Measurements from ENCODE around the gene SLC30A1. TPM values are rescaled to one million over a fixed set of nuclear protein-coding genes. Genes with fewer than 3 reads are reported as not detected.

Gene SLC30A1
- total and polyA plus RNA-seq, 2 donors (not counting 1 experiment from before 2014, with no cell fraction given): 13.6 to 45.2 TPM

DNA sequence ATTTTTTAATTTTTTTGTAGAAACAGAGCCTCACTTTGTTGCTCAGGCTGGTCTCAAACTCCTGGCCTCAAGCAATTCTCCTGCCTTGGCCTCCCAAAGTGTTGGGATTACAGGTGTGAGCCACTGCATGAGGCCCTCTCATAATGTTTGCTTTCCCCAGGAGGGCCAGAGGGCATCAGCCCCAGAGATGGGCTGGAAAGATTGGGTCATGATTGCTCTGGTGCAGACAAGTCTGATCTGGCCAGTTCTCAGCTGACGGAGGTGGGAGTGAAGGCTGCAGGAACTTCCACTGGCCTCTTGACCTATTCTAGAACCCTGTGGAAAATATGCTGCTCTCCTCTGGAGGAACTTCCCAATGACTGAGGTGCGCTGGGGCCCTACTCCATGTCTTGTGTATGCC lies 43.6 kb downstream of the SLC30A1 start:
- Histone ChIP-seq H3K36me3 (ENCODE audit: control insufficient read depth, insufficient read depth, low read length) (no peaks in the 10 kb centered on the region), H2AFZ (ENCODE audit: low read length) (no peak overlapping the region), H4K20me1 (ENCODE audit: control insufficient read depth, extremely low read depth, insufficient read depth, low read length) (no peaks in the 10 kb centered on the region), H3K9ac (ENCODE audit: insufficient read depth, low read length) (no peak overlapping the region), H3K4me2 (ENCODE audit: extremely low read depth, insufficient read depth, low read length) (no peak overlapping the region), H3K9me3 (ENCODE audit: control insufficient read depth, insufficient read depth, low read depth, low read length) (no peaks in the 10 kb centered on the region), H3K27ac (ENCODE audit: insufficient read depth, low read length) (no peak overlapping the region), H3K4me3 (replicated peaks in 1 of 4; ENCODE audit: control extremely low read depth in 1 of 4, insufficient read depth in 1 of 4, low read depth in 3 of 4, low read length in 4 of 4) (no peak overlapping the region), H3K4me1 (ENCODE audit: control insufficient read depth, extremely low read depth, insufficient read depth, low read length) (no peaks in the 10 kb centered on the region), H3K27me3 (ENCODE audit: control insufficient read depth, insufficient read depth, low read length) (peaks cover 3% of the 10 kb centered on the region), H3K79me2 (ENCODE audit: control insufficient read depth, insufficient read depth, low read length) (no peaks in the 10 kb centered on the region)
- TF ChIP-seq EZH2 (IDR thresholded peaks at IDR 0.05; ENCODE audit: low read length, missing control alignments): no peak
- TF ChIP-seq, protein P1, sequence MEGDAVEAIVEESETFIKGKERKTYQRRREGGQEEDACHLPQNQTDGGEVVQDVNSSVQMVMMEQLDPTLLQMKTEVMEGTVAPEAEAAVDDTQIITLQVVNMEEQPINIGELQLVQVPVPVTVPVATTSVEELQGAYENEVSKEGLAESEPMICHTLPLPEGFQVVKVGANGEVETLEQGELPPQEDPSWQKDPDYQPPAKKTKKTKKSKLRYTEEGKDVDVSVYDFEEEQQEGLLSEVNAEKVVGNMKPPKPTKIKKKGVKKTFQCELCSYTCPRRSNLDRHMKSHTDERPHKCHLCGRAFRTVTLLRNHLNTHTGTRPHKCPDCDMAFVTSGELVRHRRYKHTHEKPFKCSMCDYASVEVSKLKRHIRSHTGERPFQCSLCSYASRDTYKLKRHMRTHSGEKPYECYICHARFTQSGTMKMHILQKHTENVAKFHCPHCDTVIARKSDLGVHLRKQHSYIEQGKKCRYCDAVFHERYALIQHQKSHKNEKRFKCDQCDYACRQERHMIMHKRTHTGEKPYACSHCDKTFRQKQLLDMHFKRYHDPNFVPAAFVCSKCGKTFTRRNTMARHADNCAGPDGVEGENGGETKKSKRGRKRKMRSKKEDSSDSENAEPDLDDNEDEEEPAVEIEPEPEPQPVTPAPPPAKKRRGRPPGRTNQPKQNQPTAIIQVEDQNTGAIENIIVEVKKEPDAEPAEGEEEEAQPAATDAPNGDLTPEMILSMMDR (conservative IDR thresholded peaks at IDR 0.05 in 1 of 2, IDR thresholded peaks at IDR 0.05 in 1 of 2; ENCODE audit: low read depth in 1 of 2, low read length in 2 of 2): no peak
- DNase-seq (ENCODE audit: low read depth in 2 of 2): no peak

DNA sequence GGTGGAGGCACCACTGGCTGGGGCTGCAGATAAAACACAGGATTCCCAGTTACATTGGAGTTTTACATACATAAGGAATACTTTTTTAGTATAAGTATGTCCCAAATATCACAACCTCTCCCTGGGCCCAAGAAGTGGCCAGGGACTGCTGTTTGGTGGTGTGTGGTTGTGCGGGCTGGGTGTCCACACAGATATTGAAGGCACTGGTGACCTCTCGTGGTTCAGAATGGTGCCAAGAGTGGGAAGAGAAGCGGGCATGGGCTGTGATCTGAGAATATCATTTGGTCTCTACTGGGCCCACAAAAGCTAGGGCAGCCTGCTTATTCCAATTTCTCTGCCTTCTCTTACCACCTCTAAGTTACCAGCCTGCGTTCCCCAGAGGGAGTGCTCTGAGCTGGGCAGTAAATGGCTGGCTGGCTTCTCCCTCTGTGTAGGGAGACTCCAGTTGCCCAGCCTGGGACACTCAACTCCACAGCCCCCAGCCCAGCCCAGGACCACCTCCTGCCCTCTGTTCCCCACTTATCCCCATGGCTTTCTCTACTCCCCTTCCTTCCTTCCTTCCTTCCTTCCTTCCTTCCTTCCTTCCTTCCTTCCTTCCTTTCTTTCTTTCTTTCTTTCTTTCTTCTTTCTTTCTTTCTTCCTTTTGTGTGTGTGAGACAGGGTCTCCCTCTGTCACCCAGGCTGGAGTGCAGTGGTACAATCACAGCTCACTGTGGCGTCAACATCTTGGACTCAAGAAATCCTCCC lies 44.2 kb downstream of the SLC30A1 start:
- H4K20me1 ChIP-seq (ENCODE audit: control insufficient read depth, extremely low read depth, insufficient read depth, low read length): no peaks in the 10 kb centered on the region
- H3K4me2 ChIP-seq (ENCODE audit: extremely low read depth, insufficient read depth, low read length): no peak overlapping the region
- no peak overlapping the region for H3K9ac ChIP-seq (ENCODE audit: insufficient read depth, low read length)
- no peak overlapping the region for H3K27ac ChIP-seq (ENCODE audit: insufficient read depth, low read length)
- H3K36me3 ChIP-seq (ENCODE audit: control insufficient read depth, insufficient read depth, low read length): no peaks in the 10 kb centered on the region
- no peaks in the 10 kb centered on the region for H3K9me3 ChIP-seq (ENCODE audit: control insufficient read depth, insufficient read depth, low read depth, low read length)
- no peak overlapping the region for H2AFZ ChIP-seq (ENCODE audit: low read length)
- no peaks in the 10 kb centered on the region for H3K4me1 ChIP-seq (ENCODE audit: control insufficient read depth, extremely low read depth, insufficient read depth, low read length)
- DNase-seq (ENCODE audit: low read depth in 2 of 2): no peak
- H3K4me3 ChIP-seq (replicated peaks in 1 of 4; ENCODE audit: control extremely low read depth in 1 of 4, insufficient read depth in 1 of 4, low read depth in 3 of 4, low read length in 4 of 4): no peak overlapping the region
- no peaks in the 10 kb centered on the region for H3K79me2 ChIP-seq (ENCODE audit: control insufficient read depth, insufficient read depth, low read length)
- TF ChIP-seq, protein P1 (conservative IDR thresholded peaks at IDR 0.05 in 1 of 2, IDR thresholded peaks at IDR 0.05 in 1 of 2; ENCODE audit: low read depth in 1 of 2, low read length in 2 of 2): no peak
- TF ChIP-seq EZH2 (IDR thresholded peaks at IDR 0.05; ENCODE audit: low read length, missing control alignments): no peak
- peaks cover 3% of the 10 kb centered on the region for H3K27me3 ChIP-seq (ENCODE audit: control insufficient read depth, insufficient read depth, low read length)

DNA sequence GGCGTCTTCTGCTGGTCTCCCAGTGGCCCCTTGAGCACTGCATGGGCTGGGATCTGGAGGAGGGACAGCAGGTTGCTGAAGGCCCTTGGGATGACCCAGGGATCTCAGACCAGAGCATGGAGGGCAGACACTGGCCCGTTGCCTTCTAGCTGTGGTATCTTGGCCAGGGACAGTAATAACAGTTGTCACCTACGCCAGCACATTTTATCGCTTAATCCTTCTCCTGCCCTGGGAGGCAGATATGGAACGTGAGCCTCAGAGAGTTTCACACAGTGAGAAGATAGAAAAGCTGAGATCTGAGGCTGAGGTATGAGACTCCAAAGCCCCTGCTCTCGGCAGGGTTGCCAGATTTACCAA lies 46.9 kb downstream of the SLC30A1 start:
- no peak overlapping the region for H3K4me2 ChIP-seq (ENCODE audit: extremely low read depth, insufficient read depth, low read length)
- no peaks in the 10 kb centered on the region for H3K79me2 ChIP-seq (ENCODE audit: control insufficient read depth, insufficient read depth, low read length)
- H3K9me3 ChIP-seq (ENCODE audit: control insufficient read depth, insufficient read depth, low read depth, low read length): no peaks in the 10 kb centered on the region
- H3K36me3 ChIP-seq (ENCODE audit: control insufficient read depth, insufficient read depth, low read length): no peaks in the 10 kb centered on the region
- no peak overlapping the region for H2AFZ ChIP-seq (ENCODE audit: low read length)
- no peaks in the 10 kb centered on the region for H3K4me1 ChIP-seq (ENCODE audit: control insufficient read depth, extremely low read depth, insufficient read depth, low read length)
- H3K27ac ChIP-seq (ENCODE audit: insufficient read depth, low read length): no peak overlapping the region
- no peak for DNase-seq (ENCODE audit: low read depth in 2 of 2)
- no peaks in the 10 kb centered on the region for H4K20me1 ChIP-seq (ENCODE audit: control insufficient read depth, extremely low read depth, insufficient read depth, low read length)
- TF ChIP-seq, protein P1 (conservative IDR thresholded peaks at IDR 0.05 in 1 of 2, IDR thresholded peaks at IDR 0.05 in 1 of 2; ENCODE audit: low read depth in 1 of 2, low read length in 2 of 2): no peak
- TF ChIP-seq EZH2 (IDR thresholded peaks at IDR 0.05; ENCODE audit: low read length, missing control alignments): no peak
- no peak overlapping the region for H3K9ac ChIP-seq (ENCODE audit: insufficient read depth, low read length)
- peaks cover 3% of the 10 kb centered on the region for H3K27me3 ChIP-seq (ENCODE audit: control insufficient read depth, insufficient read depth, low read length)
- H3K4me3 ChIP-seq (replicated peaks in 1 of 4; ENCODE audit: control extremely low read depth in 1 of 4, insufficient read depth in 1 of 4, low read depth in 3 of 4, low read length in 4 of 4): no peak overlapping the region
